ENCODE measurements around the gene SCAPER.
"Not testable (repeated sequence)": the region's sequence is repeated elsewhere in the genome, so short reads cannot be mapped to it uniquely, and the experiment has no call there.

The SCAPER gene

DNA sequence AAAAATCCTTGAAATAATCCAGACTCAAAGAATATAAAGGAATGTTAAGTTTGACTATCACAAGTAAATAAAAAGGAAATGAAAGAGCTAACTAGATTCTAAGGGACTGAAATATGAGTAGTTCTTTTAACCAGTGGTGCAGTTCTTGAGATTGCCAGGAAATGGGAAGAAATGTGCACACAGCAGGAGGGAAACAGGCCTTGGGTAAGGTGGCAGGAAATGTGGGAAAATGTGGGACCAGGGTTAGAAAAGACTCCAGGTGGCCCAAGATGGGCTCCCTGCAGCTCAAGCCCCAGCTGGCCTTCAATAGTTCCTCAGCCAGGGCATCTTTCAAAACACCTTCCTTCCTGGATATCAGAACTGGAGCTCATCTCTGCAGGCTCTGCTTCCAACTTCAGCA lies 387.2 kb downstream of the SCAPER start:
- DNase-seq (ENCODE audit: low spot score) (no peak), ATAC-seq (ENCODE audit: low read depth) (no peak; the same call in 2 of the 3 replicates)
- H3K36me3 ChIP-seq (ENCODE audit: low read depth), result no peaks in the 10 kb centered on the region
- no peak overlapping the region for H3K4me3 ChIP-seq (ENCODE audit: severe bottlenecking)
- no peaks in the 10 kb centered on the region for H3K4me1 ChIP-seq (ENCODE audit: insufficient read depth, poor library complexity, severe bottlenecking)
- no peaks in the 10 kb centered on the region for H3K9me3 ChIP-seq (ENCODE audit: severe bottlenecking)
- H3K27ac ChIP-seq (ENCODE audit: poor library complexity, severe bottlenecking), result no peak overlapping the region
- H3K27me3 ChIP-seq (ENCODE audit: insufficient read depth, poor library complexity, severe bottlenecking), result no peaks in the 10 kb centered on the region
- TF ChIP-seq, protein P1, sequence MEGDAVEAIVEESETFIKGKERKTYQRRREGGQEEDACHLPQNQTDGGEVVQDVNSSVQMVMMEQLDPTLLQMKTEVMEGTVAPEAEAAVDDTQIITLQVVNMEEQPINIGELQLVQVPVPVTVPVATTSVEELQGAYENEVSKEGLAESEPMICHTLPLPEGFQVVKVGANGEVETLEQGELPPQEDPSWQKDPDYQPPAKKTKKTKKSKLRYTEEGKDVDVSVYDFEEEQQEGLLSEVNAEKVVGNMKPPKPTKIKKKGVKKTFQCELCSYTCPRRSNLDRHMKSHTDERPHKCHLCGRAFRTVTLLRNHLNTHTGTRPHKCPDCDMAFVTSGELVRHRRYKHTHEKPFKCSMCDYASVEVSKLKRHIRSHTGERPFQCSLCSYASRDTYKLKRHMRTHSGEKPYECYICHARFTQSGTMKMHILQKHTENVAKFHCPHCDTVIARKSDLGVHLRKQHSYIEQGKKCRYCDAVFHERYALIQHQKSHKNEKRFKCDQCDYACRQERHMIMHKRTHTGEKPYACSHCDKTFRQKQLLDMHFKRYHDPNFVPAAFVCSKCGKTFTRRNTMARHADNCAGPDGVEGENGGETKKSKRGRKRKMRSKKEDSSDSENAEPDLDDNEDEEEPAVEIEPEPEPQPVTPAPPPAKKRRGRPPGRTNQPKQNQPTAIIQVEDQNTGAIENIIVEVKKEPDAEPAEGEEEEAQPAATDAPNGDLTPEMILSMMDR (IDR thresholded peaks at IDR 0.05; ENCODE audit: poor library complexity, severe bottlenecking), result no peak

DNA sequence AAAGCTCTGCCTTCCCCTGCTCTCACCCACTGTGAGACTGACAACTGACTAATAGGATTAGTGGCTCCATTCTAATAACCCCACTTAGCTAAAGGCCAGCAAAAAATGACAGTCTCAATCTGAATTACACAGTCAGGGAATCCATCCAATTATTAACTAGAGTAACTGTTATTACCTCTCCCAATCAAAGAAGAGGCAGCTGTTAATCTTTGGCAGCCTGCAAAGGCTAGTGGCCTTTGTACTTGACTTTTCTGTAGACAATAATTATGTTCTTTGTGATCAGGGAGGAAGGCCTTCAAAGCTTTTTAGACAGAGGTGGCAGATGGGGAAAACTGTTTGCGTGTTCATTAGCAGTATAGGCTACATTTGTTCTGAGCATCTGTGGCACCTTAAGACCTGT lies 390.9 kb downstream of the SCAPER start:
- Histone ChIP-seq H3K4me1 (ENCODE audit: insufficient read depth, poor library complexity, severe bottlenecking) (no peaks in the 10 kb centered on the region), H3K27ac (ENCODE audit: poor library complexity, severe bottlenecking) (no peak overlapping the region), H3K9me3 (ENCODE audit: severe bottlenecking) (no peaks in the 10 kb centered on the region), H3K4me3 (ENCODE audit: severe bottlenecking) (no peak overlapping the region), H3K36me3 (ENCODE audit: low read depth) (no peaks in the 10 kb centered on the region), H3K27me3 (ENCODE audit: insufficient read depth, poor library complexity, severe bottlenecking) (no peaks in the 10 kb centered on the region)
- DNase-seq (ENCODE audit: low spot score) (no peak), ATAC-seq (ENCODE audit: low read depth) (no peak)
- TF ChIP-seq, protein P1 (IDR thresholded peaks at IDR 0.05; ENCODE audit: poor library complexity, severe bottlenecking), result no peak

DNA sequence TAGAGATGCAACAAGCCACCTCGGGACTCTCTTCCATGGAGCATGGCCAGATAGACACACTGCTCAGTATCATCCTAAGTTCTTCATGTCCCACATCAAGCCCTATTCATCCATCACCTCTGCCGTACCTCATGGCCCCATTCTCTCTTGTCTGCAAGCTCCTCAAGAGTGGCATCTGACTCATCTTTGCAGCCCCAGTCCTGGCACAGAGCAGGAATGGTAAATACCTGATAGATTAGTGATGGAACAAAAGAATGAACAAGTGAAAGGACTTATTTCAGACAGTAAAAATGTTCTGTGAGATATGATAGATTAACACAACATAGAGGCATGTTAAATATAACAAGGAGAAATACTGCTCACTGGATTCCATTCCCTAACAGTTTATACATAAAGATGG lies 392.2 kb downstream of the SCAPER start:
- Histone ChIP-seq H3K27me3 (ENCODE audit: insufficient read depth, poor library complexity, severe bottlenecking) (no peaks in the 10 kb centered on the region), H3K36me3 (ENCODE audit: low read depth) (no peaks in the 10 kb centered on the region), H3K4me1 (ENCODE audit: insufficient read depth, poor library complexity, severe bottlenecking) (no peaks in the 10 kb centered on the region), H3K27ac (ENCODE audit: poor library complexity, severe bottlenecking) (no peak overlapping the region), H3K9me3 (ENCODE audit: severe bottlenecking) (no peaks in the 10 kb centered on the region), H3K4me3 (ENCODE audit: severe bottlenecking) (no peak overlapping the region)
- ATAC-seq (ENCODE audit: low read depth) (peak; percentile 44; the same call in 1 of the 3 replicates), DNase-seq (ENCODE audit: low spot score) (no peak)
- TF ChIP-seq, protein P1 (IDR thresholded peaks at IDR 0.05; ENCODE audit: poor library complexity, severe bottlenecking), result no peak

DNA sequence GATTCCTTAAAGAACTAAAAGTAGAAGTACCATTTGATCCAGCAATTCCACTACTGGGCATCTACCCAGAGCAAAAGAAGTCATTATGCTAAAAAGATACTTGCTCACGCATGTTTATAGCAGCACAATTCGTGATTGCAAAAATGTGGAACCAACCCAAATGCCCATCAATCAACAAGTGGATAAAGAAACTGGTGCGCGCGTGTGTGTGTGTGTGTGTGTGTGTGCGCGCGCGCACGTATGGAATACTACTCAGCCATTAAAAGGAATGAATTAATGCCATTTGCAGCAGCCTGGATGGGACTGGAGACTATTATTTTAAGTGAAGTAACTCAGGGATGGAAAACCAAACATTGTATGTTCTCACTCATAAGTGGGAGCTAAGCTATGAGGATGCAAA lies 394.5 kb downstream of the SCAPER start:
- H3K27ac ChIP-seq (ENCODE audit: poor library complexity, severe bottlenecking); H3K36me3 ChIP-seq (ENCODE audit: low read depth); DNase-seq (ENCODE audit: low spot score); H3K27me3 ChIP-seq (ENCODE audit: insufficient read depth, poor library complexity, severe bottlenecking); H3K4me1 ChIP-seq (ENCODE audit: insufficient read depth, poor library complexity, severe bottlenecking); H3K9me3 ChIP-seq (ENCODE audit: severe bottlenecking); H3K4me3 ChIP-seq (ENCODE audit: severe bottlenecking); ATAC-seq (ENCODE audit: low read depth): not testable (repeated sequence)

DNA sequence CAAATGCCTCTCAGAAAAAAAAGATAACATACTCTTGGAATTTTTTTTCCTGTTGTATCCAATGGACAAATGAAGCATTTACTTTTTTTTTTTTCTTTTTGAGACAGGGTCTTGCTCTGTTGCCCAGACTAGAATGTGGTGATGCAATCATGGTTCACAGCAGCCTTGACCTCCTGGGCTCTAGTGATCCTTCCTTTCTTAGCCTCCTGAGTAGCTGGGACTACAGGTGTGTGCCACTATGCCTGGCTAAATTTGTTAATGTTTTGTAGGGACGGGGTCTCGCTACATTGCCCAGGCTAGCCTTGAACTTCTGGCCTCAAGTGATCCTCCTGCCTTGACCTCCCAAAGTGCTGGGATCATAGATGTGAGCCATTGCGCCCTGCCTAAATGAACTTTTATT lies 401.3 kb downstream of the SCAPER start:
- no peak overlapping the region for H3K27ac ChIP-seq (ENCODE audit: poor library complexity, severe bottlenecking)

More for the DNA sequence above, 401.3 kb downstream of the SCAPER start:
- H3K4me1 ChIP-seq (ENCODE audit: insufficient read depth, poor library complexity, severe bottlenecking), result no peaks in the 10 kb centered on the region
- no peak for ATAC-seq (ENCODE audit: low read depth)
- no peaks in the 10 kb centered on the region for H3K27me3 ChIP-seq (ENCODE audit: insufficient read depth, poor library complexity, severe bottlenecking)
- no peaks in the 10 kb centered on the region for H3K36me3 ChIP-seq (ENCODE audit: low read depth)
- TF ChIP-seq, protein P1 (IDR thresholded peaks at IDR 0.05; ENCODE audit: poor library complexity, severe bottlenecking), result no peak
- no peak overlapping the region for H3K4me3 ChIP-seq (ENCODE audit: severe bottlenecking)
- no peak for DNase-seq (ENCODE audit: low spot score)
- H3K9me3 ChIP-seq (ENCODE audit: severe bottlenecking), result no peaks in the 10 kb centered on the region
